Measurements from ENCODE around the gene CBFB.

Gene CBFB

GRCh38 chr16:67086822-67087221, 57.9 kb downstream of the CBFB start:
- DNase-seq (ENCODE audit: low spot score) (no peak), ATAC-seq (ENCODE audit: low read depth) (no peak)
- H3K4me3 ChIP-seq (ENCODE audit: severe bottlenecking): no peak overlapping the region
- H3K27ac ChIP-seq (ENCODE audit: poor library complexity, severe bottlenecking): no peak overlapping the region
- H3K36me3 ChIP-seq (ENCODE audit: low read depth): peaks cover 40% of the 10 kb centered on the region
- H3K4me1 ChIP-seq (ENCODE audit: insufficient read depth, poor library complexity, severe bottlenecking): no peaks in the 10 kb centered on the region
- no peaks in the 10 kb centered on the region for H3K9me3 ChIP-seq (ENCODE audit: severe bottlenecking)
- TF ChIP-seq CTCF (IDR thresholded peaks at IDR 0.05; ENCODE audit: poor library complexity, severe bottlenecking): no peak
- H3K27me3 ChIP-seq (ENCODE audit: insufficient read depth, poor library complexity, severe bottlenecking): no peaks in the 10 kb centered on the region

GRCh38 chr16:67087291-67087690, 58.3 kb downstream of the CBFB start:
- Histone ChIP-seq H3K27ac (ENCODE audit: poor library complexity, severe bottlenecking) (no peak overlapping the region), H3K4me1 (ENCODE audit: insufficient read depth, poor library complexity, severe bottlenecking) (no peaks in the 10 kb centered on the region), H3K9me3 (ENCODE audit: severe bottlenecking) (no peaks in the 10 kb centered on the region), H3K36me3 (ENCODE audit: low read depth) (peaks cover 43% of the 10 kb centered on the region), H3K27me3 (ENCODE audit: insufficient read depth, poor library complexity, severe bottlenecking) (no peaks in the 10 kb centered on the region), H3K4me3 (ENCODE audit: severe bottlenecking) (no peak overlapping the region)
- ATAC-seq (ENCODE audit: low read depth): no peak
- no peak for DNase-seq (ENCODE audit: low spot score)
- no peak for TF ChIP-seq CTCF (IDR thresholded peaks at IDR 0.05; ENCODE audit: poor library complexity, severe bottlenecking)

- Histone ChIP-seq H3K36me3 (ENCODE audit: low read depth) (peaks cover 38% of the 10 kb centered on the region), H3K27ac (ENCODE audit: poor library complexity, severe bottlenecking) (no peak overlapping the region), H3K4me1 (ENCODE audit: insufficient read depth, poor library complexity, severe bottlenecking) (no peaks in the 10 kb centered on the region), H3K27me3 (ENCODE audit: insufficient read depth, poor library complexity, severe bottlenecking) (no peaks in the 10 kb centered on the region), H3K4me3 (ENCODE audit: severe bottlenecking) (no peak overlapping the region), H3K9me3 (ENCODE audit: severe bottlenecking) (no peaks in the 10 kb centered on the region)
- no peak for DNase-seq (ENCODE audit: low spot score)
- no peak for TF ChIP-seq CTCF (IDR thresholded peaks at IDR 0.05; ENCODE audit: poor library complexity, severe bottlenecking)
- no peak for ATAC-seq (ENCODE audit: low read depth)
Measured at GRCh38 chr16:67087803-67088202, 58.9 kb downstream of the CBFB start.

GRCh38 chr16:67088551-67088950, 59.6 kb downstream of the CBFB start:
- H3K27ac ChIP-seq (ENCODE audit: poor library complexity, severe bottlenecking): no peak overlapping the region

More at GRCh38 chr16:67088551-67088950, 59.6 kb downstream of the CBFB start:
- Histone ChIP-seq H3K4me1 (ENCODE audit: insufficient read depth, poor library complexity, severe bottlenecking) (no peaks in the 10 kb centered on the region), H3K36me3 (ENCODE audit: low read depth) (peaks cover 30% of the 10 kb centered on the region), H3K9me3 (ENCODE audit: severe bottlenecking) (no peaks in the 10 kb centered on the region), H3K27me3 (ENCODE audit: insufficient read depth, poor library complexity, severe bottlenecking) (no peaks in the 10 kb centered on the region), H3K4me3 (ENCODE audit: severe bottlenecking) (no peak overlapping the region)
- no peak for ATAC-seq (ENCODE audit: low read depth)
- no peak for TF ChIP-seq CTCF (IDR thresholded peaks at IDR 0.05; ENCODE audit: poor library complexity, severe bottlenecking)
- no peak for DNase-seq (ENCODE audit: low spot score)

Measured in RWPE2 (cell line).